Spleen (tissue), 11 donors: ENCODE data around the gene DNAH6. TPM values are rescaled to one million over a fixed set of nuclear protein-coding genes. Genes with fewer than 3 reads are reported as not detected.

Experiments used
- DNase-seq: peaks from one replicate; pipeline ENCODE4 v3.0.0-alpha.2; 2020
- H3K27ac ChIP-seq, 8 donors: fragments of 200-600 bp; sonication (generic) in 7 of 8; 1 replicate in 4 of 8; 2 replicates in 4 of 8; pipeline versions ENCODE4 v1.5.0 to v1.8.0; 2016 to 2021; ENCODE audit warnings: inconsistent platforms in 4 of 8, mild to moderate bottlenecking in 4 of 8, moderate library complexity in 1 of 8
- H3K27me3 ChIP-seq, 7 donors: fragments of 200-600 bp; sonication (generic) in 6 of 7; replicated peaks in 1 of 7; 1 replicate in 4 of 7; 2 replicates in 3 of 7; pipeline versions ENCODE4 v1.5.0 to v1.8.0; 2016 to 2021; ENCODE audit warnings: inconsistent platforms in 3 of 7, mild to moderate bottlenecking in 1 of 7
- H3K36me3 ChIP-seq, 6 donors: fragments of 200-600 bp; sonication (generic) in 5 of 6; 1 replicate in 4 of 6; 2 replicates in 2 of 6; pipeline versions ENCODE4 v1.5.0 to v1.8.0; 2016 to 2021; ENCODE audit warnings: inconsistent platforms in 2 of 6
- H3K4me1 ChIP-seq, 6 donors: fragments of 200-600 bp; sonication (generic) in 5 of 6; 1 replicate in 3 of 6; 2 replicates in 3 of 6; pipeline versions ENCODE4 v1.5.0 to v1.8.0; 2016 to 2021; ENCODE audit warnings: inconsistent platforms in 3 of 6
- H3K4me3 ChIP-seq, 8 donors: fragments of 200-600 bp; sonication (generic) in 7 of 8; 1 replicate in 4 of 8; 2 replicates in 4 of 8; pipeline versions ENCODE4 v1.5.0 to v1.8.0; 2016 to 2021; ENCODE audit warnings: inconsistent platforms in 4 of 8, mild to moderate bottlenecking in 4 of 8, moderate library complexity in 2 of 8
- H3K9me3 ChIP-seq, 8 donors: fragments of 200-600 bp; sonication (generic) in 7 of 8; 1 replicate in 4 of 8; 2 replicates in 4 of 8; pipeline versions ENCODE4 v1.5.0 to v1.8.0; 2016 to 2021; ENCODE audit warnings: inconsistent platforms in 4 of 8
- POLR2A ChIP-seq, 3 donors: fragments of 450-650 bp; IDR thresholded peaks; one replicate each; pipeline ENCODE4 v1.5.1; 2017; ENCODE audit warnings: antibody characterized with exemption in 3 of 3, mild to moderate bottlenecking in 1 of 3
- POLR2AphosphoS5 ChIP-seq, 3 donors: sonication (generic); formaldehyde crosslinking; IDR thresholded peaks; one replicate each; pipeline ENCODE4 v1.5.1; 2017; ENCODE audit warnings: antibody characterized with exemption in 3 of 3
- WGBS, 5 donors: extraction: QIAGEN DNeasy Blood & Tissue Kit in 3 of 5; methylation state at CpG; one replicate each; pipeline versions ENCODE4 v1.1.5 to v1.1.7; 2013 to 2018; 5-methylcytosine and 5-hydroxymethylcytosine counted together
- intact Hi-C: fragments of 100-400 bp; cut with DNase I; formaldehyde crosslinking; loops from one replicate; pipeline ENCODE4 v1.15.0; 2023; ENCODE audit warnings: low total_unique reads
- polyA plus RNA-seq, 3 donors: library from polyadenylated mRNA; stranded (reverse); fragments of 200-250 nt; gene quantifications; one replicate each; pipeline ENCODE4 v1.2.1, GENCODE V29; 2013
- total RNA-seq, 7 donors: library from RNA; depleted of rRNA in 3 of 7; stranded (reverse); fragments of >200 nt in 3 of 7; fragmentation: NEBNext Ultra II Directional in 4 of 7; extraction: Animal tissue kit (Norgen Biotek cat#: 25700) in 4 of 7; gene quantifications; one replicate each; pipeline versions ENCODE4 v1.1.0 to v1.2.1, GENCODE V29; 2016 to 2021
- TF ChIP-seq, protein P1 (sequence below), 11 experiments: fragments of 200-600 bp in 7 of 11; fragments of 450-650 bp in 4 of 11; sonication (generic) in 4 of 11; IDR thresholded peaks in 8 of 11; conservative IDR thresholded peaks in 3 of 11; 1 replicate in 7 of 11; 2 replicates in 4 of 11; pipeline versions ENCODE4 v1.4.0 to v1.8.0; 2016 to 2021; ENCODE audit warnings: antibody characterized with exemption in 11 of 11, inconsistent platforms in 4 of 11, mild to moderate bottlenecking in 1 of 11
- donor health status: healthy with polysubstance abuse.
- donor health status: DM: no; HTN: no; CAD: no; lungs with moderate emphysema.
- donor health status: DM: no; HTN: no; CAD: no.
- donor health status: Bipolar disorder and iron deficiency.
- donor health status: healthy.
- donor health status: DM: no; HTN: no; CAD: no.
- donor health status: DM: yes; HTN: yes; CAD: no.

The DNAH6 gene
- total and polyA plus RNA-seq, 10 donors: 0.02 to 1.1 (median 0.43) TPM; not detected in 1

DNA sequence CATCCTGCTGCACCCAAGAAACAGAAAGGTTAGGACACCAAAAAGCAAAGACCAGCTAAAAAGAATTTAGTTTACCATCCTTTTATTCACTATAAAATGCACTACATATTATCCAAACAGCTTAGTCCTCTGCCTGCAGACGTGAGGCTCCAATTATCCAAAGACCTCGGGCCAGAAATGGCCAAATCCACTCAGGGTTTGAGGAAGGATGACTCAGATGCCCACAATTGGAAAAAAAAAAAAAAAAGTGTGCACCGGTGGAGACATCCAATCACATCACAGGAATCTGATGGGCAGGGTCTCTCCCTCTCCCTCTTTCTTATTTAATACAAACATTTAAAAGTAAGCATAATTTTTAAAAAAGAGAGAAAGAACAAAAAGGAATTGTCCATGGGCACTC lies 298.8 kb downstream of the DNAH6 start:
- TF ChIP-seq POLR2AphosphoS5 (IDR thresholded peaks at IDR 0.05) (no peak), POLR2A (IDR thresholded peaks at IDR 0.05) (no peak)
- TF ChIP-seq, protein P1, sequence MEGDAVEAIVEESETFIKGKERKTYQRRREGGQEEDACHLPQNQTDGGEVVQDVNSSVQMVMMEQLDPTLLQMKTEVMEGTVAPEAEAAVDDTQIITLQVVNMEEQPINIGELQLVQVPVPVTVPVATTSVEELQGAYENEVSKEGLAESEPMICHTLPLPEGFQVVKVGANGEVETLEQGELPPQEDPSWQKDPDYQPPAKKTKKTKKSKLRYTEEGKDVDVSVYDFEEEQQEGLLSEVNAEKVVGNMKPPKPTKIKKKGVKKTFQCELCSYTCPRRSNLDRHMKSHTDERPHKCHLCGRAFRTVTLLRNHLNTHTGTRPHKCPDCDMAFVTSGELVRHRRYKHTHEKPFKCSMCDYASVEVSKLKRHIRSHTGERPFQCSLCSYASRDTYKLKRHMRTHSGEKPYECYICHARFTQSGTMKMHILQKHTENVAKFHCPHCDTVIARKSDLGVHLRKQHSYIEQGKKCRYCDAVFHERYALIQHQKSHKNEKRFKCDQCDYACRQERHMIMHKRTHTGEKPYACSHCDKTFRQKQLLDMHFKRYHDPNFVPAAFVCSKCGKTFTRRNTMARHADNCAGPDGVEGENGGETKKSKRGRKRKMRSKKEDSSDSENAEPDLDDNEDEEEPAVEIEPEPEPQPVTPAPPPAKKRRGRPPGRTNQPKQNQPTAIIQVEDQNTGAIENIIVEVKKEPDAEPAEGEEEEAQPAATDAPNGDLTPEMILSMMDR (IDR thresholded peaks at IDR 0.05 in 8 of 11, conservative IDR thresholded peaks at IDR 0.05 in 3 of 11): no peak
- intact Hi-C loops: no loop called here
- WGBS, 5 donors: 55 to 79% (median 62%) methylated on average over 3 of the region's 3 CpGs

DNA sequence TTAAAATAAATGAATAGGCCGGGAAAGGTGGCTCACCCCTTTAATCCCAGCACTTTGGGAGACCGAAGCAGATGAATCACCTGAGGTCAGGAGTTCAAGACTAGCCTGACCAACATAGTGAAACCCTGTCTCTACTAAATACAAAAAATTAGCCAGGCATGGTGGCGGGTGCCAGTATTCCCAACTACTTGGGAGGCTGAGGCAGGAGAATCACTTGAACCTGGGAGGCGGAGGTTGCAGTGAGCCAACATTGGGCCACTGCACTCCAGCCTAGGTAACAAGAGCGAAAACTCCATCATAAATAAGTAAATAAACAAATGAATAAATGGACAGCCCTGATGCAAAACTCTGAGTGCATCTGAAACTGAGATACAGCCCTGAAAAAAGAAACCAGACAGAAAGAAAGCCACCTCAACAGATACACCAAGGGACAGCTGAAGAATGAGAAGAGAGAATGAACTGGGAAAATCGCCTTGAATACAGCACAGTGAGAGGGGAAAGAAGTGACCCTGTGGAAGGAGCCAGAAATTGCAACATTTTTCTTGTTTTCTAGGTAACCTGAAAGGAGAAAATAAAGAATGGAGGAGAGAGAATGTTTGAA lies 300.2 kb downstream of the DNAH6 start:
- WGBS, 5 donors: 86 to 93% (median 88%) methylated on average over 6 of the region's 6 CpGs
- H3K27me3 ChIP-seq: peaks cover 0 to 4% (median 0%) of the 10 kb centered on the region in 7 donors

More for the DNA sequence above, 298.8 kb downstream of the DNAH6 start:
- Histone ChIP-seq H3K36me3 (no peaks in the 10 kb centered on the region), H3K27ac (no peak overlapping the region), H3K4me1 (peaks cover 0 to 14% (median 0%) of the 10 kb centered on the region in 6 donors), H3K4me3 (no peak overlapping the region), H3K27me3 (peaks cover 0 to 4% (median 0%) of the 10 kb centered on the region in 7 donors), H3K9me3 (no peaks in the 10 kb centered on the region)
- no peak for DNase-seq

DNA sequence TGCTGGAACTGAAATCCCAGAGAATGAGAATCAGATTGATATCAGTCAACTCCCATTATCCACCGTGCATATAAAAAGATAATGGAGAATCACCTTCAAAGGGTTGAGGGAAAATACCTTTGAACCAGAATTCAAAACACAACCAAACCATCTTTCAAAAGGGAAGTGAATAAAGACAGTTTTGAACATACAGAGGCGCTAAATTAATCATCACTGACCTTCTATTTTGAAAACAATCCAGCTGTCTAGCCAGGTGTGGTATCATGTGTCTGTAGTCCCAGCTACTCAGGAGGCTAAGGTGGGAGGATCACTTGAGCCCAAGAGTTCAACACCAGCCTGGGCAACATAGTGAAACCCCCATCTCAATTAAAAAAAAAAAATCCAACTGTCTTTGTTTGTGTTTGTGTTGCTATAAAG lies 300.9 kb downstream of the DNAH6 start:
- Histone ChIP-seq H3K4me3 (no peak overlapping the region), H3K27me3 (peaks cover 0 to 4% (median 0%) of the 10 kb centered on the region in 7 donors), H3K36me3 (no peaks in the 10 kb centered on the region), H3K27ac (no peak overlapping the region), H3K4me1 (peaks cover 0 to 14% (median 0%) of the 10 kb centered on the region in 6 donors), H3K9me3 (no peaks in the 10 kb centered on the region)
- DNase-seq: no peak
- TF ChIP-seq, protein P1 (IDR thresholded peaks at IDR 0.05 in 8 of 11, conservative IDR thresholded peaks at IDR 0.05 in 3 of 11): no peak
- TF ChIP-seq POLR2AphosphoS5 (IDR thresholded peaks at IDR 0.05) (no peak), POLR2A (IDR thresholded peaks at IDR 0.05) (no peak)
- intact Hi-C loops: no loop called here
- WGBS, 5 donors: 52 to 69% (median 60%) methylated on average over 2 of the region's 2 CpGs

More for the DNA sequence above, 300.2 kb downstream of the DNAH6 start:
- H3K36me3 ChIP-seq: no peaks in the 10 kb centered on the region
- intact Hi-C loops: no loop called here
- no peak overlapping the region for H3K4me3 ChIP-seq
- H3K4me1 ChIP-seq: peaks cover 0 to 14% (median 0%) of the 10 kb centered on the region in 6 donors
- no peaks in the 10 kb centered on the region for H3K9me3 ChIP-seq
- TF ChIP-seq, protein P1 (IDR thresholded peaks at IDR 0.05 in 8 of 11, conservative IDR thresholded peaks at IDR 0.05 in 3 of 11): no peak
- TF ChIP-seq POLR2AphosphoS5 (IDR thresholded peaks at IDR 0.05): no peak
- no peak overlapping the region for H3K27ac ChIP-seq
- DNase-seq: no peak

DNA sequence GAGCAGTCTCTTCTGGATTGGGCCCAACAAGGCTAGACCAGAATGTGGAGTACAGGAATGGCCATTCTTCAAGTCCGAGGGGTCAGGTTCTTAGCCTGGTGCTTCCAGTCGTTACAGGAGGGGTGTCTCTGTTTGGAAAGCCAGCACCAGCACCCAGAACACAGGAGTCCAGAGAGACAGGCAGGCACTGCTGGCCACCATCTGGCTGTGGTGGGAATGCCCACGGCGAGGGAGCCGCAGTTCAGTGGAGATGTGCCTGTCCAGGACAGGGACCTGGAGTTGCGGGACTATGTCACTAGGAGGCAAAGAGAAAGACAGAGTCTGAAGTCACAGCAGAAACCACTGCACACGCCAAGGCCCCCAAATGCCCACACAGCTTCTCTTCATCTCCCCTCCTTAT lies 305.5 kb downstream of the DNAH6 start:
- no peaks in the 10 kb centered on the region for H3K27me3 ChIP-seq
- 91 to 97% (median 95%) methylated on average over 4 to 7 of the region's 7 CpGs for WGBS, 5 donors
- intact Hi-C loops: no loop called here
- H3K27ac ChIP-seq: no peak overlapping the region
- H3K9me3 ChIP-seq: no peaks in the 10 kb centered on the region
- no peaks in the 10 kb centered on the region for H3K36me3 ChIP-seq
- DNase-seq: no peak
- TF ChIP-seq, protein P1 (IDR thresholded peaks at IDR 0.05 in 8 of 11, conservative IDR thresholded peaks at IDR 0.05 in 3 of 11): no peak
- TF ChIP-seq POLR2A (IDR thresholded peaks at IDR 0.05) (no peak), POLR2AphosphoS5 (IDR thresholded peaks at IDR 0.05) (no peak)
- no peak overlapping the region for H3K4me3 ChIP-seq
- peaks cover 0 to 14% (median 0%) of the 10 kb centered on the region in 6 donors for H3K4me1 ChIP-seq
